GM23338 (cell line): ENCODE measurements around the gene TMEM179.

Experiments
- CREB1 ChIP-seq: fragments of 250-450 bp; sonication (Bioruptor Pico); IDR thresholded peaks from 2 replicates; pipeline ENCODE4 v1.5.0; 2020; ENCODE audit warnings: low read depth, mild to moderate bottlenecking, moderate library complexity
- CTCF ChIP-seq, 2 experiments: fragments of 200-600 bp in 1 of 2; sonication (generic) in 1 of 2; conservative IDR thresholded peaks; 2 replicates each; pipeline versions ENCODE4 v1.5.1 to v1.6.1; 2016 to 2017; ENCODE audit warnings: antibody characterized with exemption in 2 of 2, low read depth in 2 of 2, mild to moderate bottlenecking in 2 of 2, moderate library complexity in 1 of 2
- EZH2 ChIP-seq: fragments of 200-600 bp; sonication (generic); IDR thresholded peaks from one replicate; pipeline ENCODE4 v1.8.0; 2017; ENCODE audit warnings: antibody characterized with exemption, mild to moderate bottlenecking, low read depth; ENCODE audit not compliant: unreplicated experiment
- EZH2phosphoT487 ChIP-seq: fragments of 200-600 bp; sonication (generic); IDR thresholded peaks from one replicate; pipeline ENCODE4 v1.8.1; 2018; ENCODE audit warnings: antibody characterized with exemption; ENCODE audit not compliant: unreplicated experiment
- JUNB ChIP-seq: IDR thresholded peaks from one replicate; pipeline ENCODE4 v1.6.1; 2016; ENCODE audit warnings: antibody characterized with exemption; ENCODE audit not compliant: unreplicated experiment
- NANOG ChIP-seq: IDR thresholded peaks from 2 replicates; pipeline ENCODE4 v1.6.1; 2016; ENCODE audit warnings: antibody characterized with exemption, borderline replicate concordance
- POLR2AphosphoS5 ChIP-seq: IDR thresholded peaks from 2 replicates; pipeline ENCODE4 v1.6.1; 2016; ENCODE audit warnings: antibody characterized with exemption, low read depth
- REST ChIP-seq: IDR thresholded peaks from one replicate; pipeline ENCODE4 v1.6.1; 2018; ENCODE audit warnings: antibody characterized with exemption; ENCODE audit not compliant: unreplicated experiment

GRCh38 chr14:104590240-104590965 lies 14.2 kb downstream of the TMEM179 start:
- TF ChIP-seq EZH2phosphoT487 (no peak), CTCF (conservative IDR thresholded peaks at IDR 0.05; ENCODE audit: low read depth in 2 of 2) (no peak), POLR2AphosphoS5 (no peak), EZH2 (no peak), REST (no peak), JUNB (no peak), CREB1 (no peak), NANOG (no peak)
